GM19099 (cell line): ENCODE results near the gene PKIB.

Experiments
- POLR2A ChIP-seq: IDR thresholded peaks from 3 replicates; pipeline ENCODE4 v1.6.1; 2011; ENCODE audit warnings: low read depth; ENCODE audit not compliant: insufficient read length; ENCODE audit errors: extremely low read depth

PKIB gene

GRCh38 chr6:122710908-122711635, 100.9 kb downstream of the PKIB start:
- no peak for TF ChIP-seq POLR2A

GRCh38 chr6:122712093-122712447, 101.9 kb downstream of the PKIB start:
- no peak for TF ChIP-seq POLR2A

GRCh38 chr6:122712448-122713137, 102.4 kb downstream of the PKIB start:
- TF ChIP-seq POLR2A: no peak

GRCh38 chr6:122713138-122713537, 102.9 kb downstream of the PKIB start:
- TF ChIP-seq POLR2A: no peak

GRCh38 chr6:122714059-122714458, 103.9 kb downstream of the PKIB start:
- TF ChIP-seq POLR2A: no peak

GRCh38 chr6:122715725-122716124, 105.5 kb downstream of the PKIB start:
- TF ChIP-seq POLR2A: no peak

GRCh38 chr6:122717350-122717749, 107.1 kb downstream of the PKIB start:
- TF ChIP-seq POLR2A: no peak

- TF ChIP-seq POLR2A: no peak
Observed at GRCh38 chr6:122718616-122719015, 108.4 kb downstream of the PKIB start.

- no peak for TF ChIP-seq POLR2A
Observed at GRCh38 chr6:122719176-122719575, 109.0 kb downstream of the PKIB start.

- TF ChIP-seq POLR2A: no peak
Observed at GRCh38 chr6:122722746-122723145, 112.5 kb downstream of the PKIB start.

- no peak for TF ChIP-seq POLR2A
Observed at GRCh38 chr6:122726649-122727048, 116.4 kb downstream of the PKIB start.

GRCh38 chr6:122727244-122727643, 117.0 kb downstream of the PKIB start:
- no peak for TF ChIP-seq POLR2A

- TF ChIP-seq POLR2A: no peak
Observed at GRCh38 chr6:122730334-122730733, 120.1 kb downstream of the PKIB start.

GRCh38 chr6:122730775-122731386, 120.7 kb downstream of the PKIB start:
- no peak for TF ChIP-seq POLR2A

GRCh38 chr6:122733259-122733658, 123.1 kb downstream of the PKIB start:
- TF ChIP-seq POLR2A: no peak
